Nephron (organoid): ENCODE data around the gene TFDP3.

Source experiments
- H3K27ac Mint-ChIP-seq, 3 experiments: 2 replicates each; pipeline ENCODE4 v1.8.0; 2020; ENCODE audit warnings: mixed read lengths in 3 of 3, mild to moderate bottlenecking in 2 of 3, moderate library complexity in 1 of 3
- H3K27me3 Mint-ChIP-seq: 2 replicates; pipeline ENCODE4 v1.8.0; 2021; ENCODE audit warnings: low read depth, mild to moderate bottlenecking, moderate library complexity, mixed read lengths
- H3K36me3 Mint-ChIP-seq: 2 replicates; pipeline ENCODE4 v1.8.0; 2020; ENCODE audit warnings: low read depth, mixed read lengths
- H3K4me1 Mint-ChIP-seq: 2 replicates; pipeline ENCODE4 v1.8.0; 2020; ENCODE audit warnings: mixed read lengths
- H3K4me3 Mint-ChIP-seq, 3 experiments: 2 replicates each; pipeline ENCODE4 v1.8.0; 2020; ENCODE audit warnings: mild to moderate bottlenecking in 3 of 3, mixed read lengths in 3 of 3, moderate library complexity in 2 of 3
- H3K9me3 Mint-ChIP-seq: 2 replicates; pipeline ENCODE4 v1.8.0; 2020; ENCODE audit warnings: mixed read lengths
- CTCF ChIP-seq, 3 experiments: fragments of 200-600 bp; sonication (generic); IDR thresholded peaks; one replicate each; pipeline ENCODE4 v1.5.0; 2021; ENCODE audit warnings: antibody characterized with exemption in 3 of 3; ENCODE audit not compliant: unreplicated experiment in 3 of 3

Gene TFDP3

DNA sequence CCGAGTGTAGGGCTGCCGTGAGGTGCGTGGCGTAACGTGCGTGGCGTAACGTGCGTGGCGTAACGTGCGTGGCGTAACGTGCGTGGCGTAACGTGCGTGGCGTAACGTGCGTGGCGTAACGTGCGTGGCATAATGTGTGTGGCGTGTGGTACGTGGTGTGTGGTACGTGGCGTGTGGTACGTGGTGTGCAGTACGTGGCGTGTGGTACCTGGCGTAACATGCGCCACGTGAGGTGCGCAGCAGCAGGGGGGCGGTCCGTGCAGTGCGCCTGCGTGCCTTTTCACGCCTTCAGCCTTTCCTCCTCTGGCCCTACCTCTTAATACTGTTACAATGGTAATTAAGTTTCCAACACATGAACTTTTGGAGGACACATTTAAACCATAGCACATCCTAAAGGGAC lies at the start of gene TFDP3:
Gene TFDP3 (minus strand): TSS at position 26 of the 400 bp plus-strand sequence. CDS start 95 bp downstream, outside the sequence.
- H3K4me1 Mint-ChIP-seq, result peaks cover 5% of the 10 kb centered on the region
- no peak for TF ChIP-seq CTCF (IDR thresholded peaks at IDR 0.05; ENCODE audit: unreplicated experiment in 3 of 3)
- peaks cover 4% of the 10 kb centered on the region for H3K27me3 Mint-ChIP-seq
- H3K36me3 Mint-ChIP-seq, result no peaks in the 10 kb centered on the region
- H3K9me3 Mint-ChIP-seq, result no peaks in the 10 kb centered on the region
- H3K4me3 Mint-ChIP-seq, result no peak within 1 kb of the TSS
- H3K27ac Mint-ChIP-seq, result no peak within 1 kb of the TSS

DNA sequence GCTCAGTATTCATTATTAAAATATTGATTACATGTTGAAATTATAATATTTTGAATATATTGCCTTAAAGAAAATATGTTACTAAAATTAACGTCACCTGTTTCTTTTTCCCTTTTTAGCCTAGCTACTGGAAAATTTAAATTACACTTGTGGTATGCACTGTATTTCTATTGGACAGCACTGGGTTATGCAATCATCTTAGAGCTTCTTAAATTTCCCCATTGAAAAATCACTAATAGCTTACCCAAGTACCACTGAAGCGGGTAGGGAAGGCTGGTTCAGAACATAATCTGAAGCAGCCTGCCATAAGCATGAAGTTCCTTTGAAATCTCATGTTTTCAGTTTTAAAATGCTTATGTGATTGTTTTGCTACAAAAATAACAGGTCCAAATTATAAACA lies 49.5 kb upstream of the TFDP3 start:
- Mint-ChIP-seq H3K27ac (peak overlapping the region in 2 of 3 experiments; percentile 28 to 66), H3K27me3 (peaks cover 7% of the 10 kb centered on the region), H3K9me3 (no peaks in the 10 kb centered on the region), H3K4me1 (peaks cover 24% of the 10 kb centered on the region), H3K36me3 (no peaks in the 10 kb centered on the region), H3K4me3 (no peak overlapping the region)
- no peak for TF ChIP-seq CTCF (IDR thresholded peaks at IDR 0.05; ENCODE audit: unreplicated experiment in 3 of 3)

DNA sequence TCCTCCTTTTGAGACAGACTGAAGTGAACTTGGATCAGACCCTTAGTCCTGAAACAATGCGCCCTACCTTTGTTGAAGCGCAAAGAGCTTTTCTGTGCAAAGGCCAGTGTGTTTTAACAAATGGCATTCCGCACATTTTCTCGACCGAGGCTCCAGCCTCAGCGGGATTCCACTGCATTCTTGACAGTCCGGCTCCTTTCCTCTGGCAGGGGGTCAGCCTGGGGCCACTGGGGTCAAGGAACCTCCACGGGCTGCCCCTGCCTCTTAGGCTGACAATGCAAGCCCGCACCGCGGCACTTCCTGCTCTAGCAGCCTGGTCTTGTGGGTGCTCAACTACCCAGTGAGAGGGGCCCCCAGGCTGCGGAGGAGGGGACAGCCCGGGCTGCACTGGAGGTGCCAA lies 47.2 kb upstream of the TFDP3 start:
- peak overlapping the region in 2 of 3 experiments; percentile 22 to 53 for H3K27ac Mint-ChIP-seq
- peaks cover 24% of the 10 kb centered on the region for H3K4me1 Mint-ChIP-seq
- H3K27me3 Mint-ChIP-seq, result peaks cover 7% of the 10 kb centered on the region
- H3K4me3 Mint-ChIP-seq, result peak overlapping the region in 1 of 3 experiments; percentile 1
- TF ChIP-seq CTCF (IDR thresholded peaks at IDR 0.05; ENCODE audit: unreplicated experiment in 3 of 3), result no peak
- H3K9me3 Mint-ChIP-seq, result no peaks in the 10 kb centered on the region
- no peaks in the 10 kb centered on the region for H3K36me3 Mint-ChIP-seq

DNA sequence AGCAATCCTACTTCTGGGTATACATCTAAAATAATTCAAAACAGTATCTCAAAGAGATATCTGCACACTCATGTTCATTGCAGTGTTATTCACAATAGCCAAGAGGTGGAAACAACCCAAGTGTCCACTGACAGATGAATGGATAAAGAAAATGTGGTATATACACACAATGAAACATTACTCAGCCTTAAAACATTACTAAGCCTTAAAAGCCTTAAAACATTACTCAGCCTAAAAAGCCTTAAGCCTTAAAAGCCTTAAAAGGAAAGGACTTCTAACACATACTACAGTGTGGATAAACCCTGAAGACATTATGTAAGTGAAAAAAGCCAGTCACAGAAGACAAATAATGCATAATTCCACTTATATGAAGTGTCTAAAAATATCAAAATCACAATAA lies 40.3 kb upstream of the TFDP3 start:
- Mint-ChIP-seq H3K4me1 (peaks cover 26% of the 10 kb centered on the region), H3K9me3 (peaks cover 2% of the 10 kb centered on the region), H3K27me3 (no peaks in the 10 kb centered on the region), H3K36me3 (no peaks in the 10 kb centered on the region), H3K4me3 (no peak overlapping the region), H3K27ac (no peak overlapping the region)
- TF ChIP-seq CTCF (IDR thresholded peaks at IDR 0.05; ENCODE audit: unreplicated experiment in 3 of 3), result no peak

DNA sequence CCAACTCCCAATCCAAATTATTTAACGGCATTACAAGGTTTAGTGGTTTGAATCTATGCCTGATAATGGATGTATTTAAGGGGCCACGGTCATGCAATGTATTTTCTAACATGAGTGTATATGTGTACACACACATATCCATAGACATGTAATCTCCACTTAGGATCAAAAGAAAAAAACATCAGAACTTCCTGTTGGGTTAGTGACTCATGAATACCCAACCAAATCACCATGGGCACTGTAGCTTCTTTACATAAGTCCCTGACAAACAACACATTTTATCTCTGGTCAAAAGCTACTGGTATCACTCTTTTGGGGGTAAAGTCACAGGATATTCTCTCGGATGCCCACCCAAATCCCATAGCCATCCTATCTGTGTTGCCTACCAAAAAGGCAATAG lies 36.5 kb upstream of the TFDP3 start:
- Mint-ChIP-seq H3K36me3 (no peaks in the 10 kb centered on the region), H3K27me3 (peaks cover 6% of the 10 kb centered on the region), H3K9me3 (peaks cover 2% of the 10 kb centered on the region), H3K27ac (no peak overlapping the region), H3K4me1 (peaks cover 32% of the 10 kb centered on the region), H3K4me3 (no peak overlapping the region)
- TF ChIP-seq CTCF (IDR thresholded peaks at IDR 0.05; ENCODE audit: unreplicated experiment in 3 of 3), result no peak

- Mint-ChIP-seq H3K27me3 (peaks cover 6% of the 10 kb centered on the region), H3K27ac (peak overlapping the region; percentile 70 to 87 (median 76)), H3K4me1 (peaks cover 31% of the 10 kb centered on the region), H3K36me3 (peaks cover 6% of the 10 kb centered on the region), H3K9me3 (peaks cover 17% of the 10 kb centered on the region), H3K4me3 (no peak overlapping the region)
- no peak for TF ChIP-seq CTCF (IDR thresholded peaks at IDR 0.05; ENCODE audit: unreplicated experiment in 3 of 3)
Observed at GRCh38 chrX:133251204-133251603, 33.0 kb upstream of the TFDP3 start.
